ENCODE measurements around the gene NCS1.
"Not testable (repeated sequence)": the region's sequence is repeated elsewhere in the genome, so short reads cannot be mapped to it uniquely, and the experiment has no call there.

NCS1 gene

GRCh38 chr9:130263601-130264413 is 91.6 kb downstream of the NCS1 start:
- no peak for DNase-seq

- DNase-seq = no peak
Observed at GRCh38 chr9:130264414-130265350, 92.5 kb downstream of the NCS1 start.

GRCh38 chr9:130265431-130266235 is 93.4 kb downstream of the NCS1 start, which contains the start of gene HMCN2:
Gene HMCN2, plus strand, starts transcription at chr9:130265760. Its CDS starts 119 bp downstream, at chr9:130265879.
- no peak for DNase-seq

GRCh38 chr9:130266236-130267098 is 94.3 kb downstream of the NCS1 start:
- DNase-seq = no peak

GRCh38 chr9:130267930-130268329 is 95.7 kb downstream of the NCS1 start:
- DNase-seq = no peak

- peak in 2 of 14 donors; percentile 9 to 30 for DNase-seq
Observed at GRCh38 chr9:130268521-130269211, 96.5 kb downstream of the NCS1 start.

- no peak for DNase-seq
Observed at GRCh38 chr9:130271473-130271872, 99.3 kb downstream of the NCS1 start.

- DNase-seq = no peak
Observed at GRCh38 chr9:130275156-130275555, 103.0 kb downstream of the NCS1 start.

- no peak for DNase-seq
Observed at GRCh38 chr9:130276121-130276520, 103.9 kb downstream of the NCS1 start.

- DNase-seq = no peak
Observed at GRCh38 chr9:130276955-130277354, 104.8 kb downstream of the NCS1 start.

- not testable (repeated sequence) for DNase-seq
Observed at GRCh38 chr9:130277525-130277924, 105.3 kb downstream of the NCS1 start.

- DNase-seq = no peak
Observed at GRCh38 chr9:130283539-130284248, 111.5 kb downstream of the NCS1 start.

- DNase-seq = no peak
Observed at GRCh38 chr9:130284249-130284625, 112.0 kb downstream of the NCS1 start.

- DNase-seq = no peak
Observed at GRCh38 chr9:130284690-130285089, 112.5 kb downstream of the NCS1 start.

GRCh38 chr9:130285271-130285670 is 113.1 kb downstream of the NCS1 start:
- no peak for DNase-seq

GRCh38 chr9:130286072-130286770 is 114.0 kb downstream of the NCS1 start:
- no peak for DNase-seq

Measured in C1 segment of cervical spinal cord (tissue), 14 donors.